Thoracic aorta (tissue), 2 donors: ENCODE results near the gene UGT1A8. TPM values are rescaled to one million over a fixed set of nuclear protein-coding genes. Genes with fewer than 3 reads are reported as not detected.

Source experiments
- ATAC-seq: fragments of 150-250 bp; one replicate; pipeline ENCODE4 v1.8.0; 2017; ENCODE audit warnings: low read depth; ENCODE audit not compliant: insufficient number of reproducible peaks, low FRiP score
- DNase-seq: peaks from one replicate; pipeline ENCODE4 v3.0.0-alpha.2; 2020; ENCODE audit warnings: low spot score
- H3K27ac ChIP-seq, 2 donors: fragments of 200-600 bp; sonication (generic); 1 replicate in 1 of 2; 2 replicates in 1 of 2; pipeline ENCODE4 v1.5.1; 2016; ENCODE audit warnings: mild to moderate bottlenecking in 2 of 2, moderate library complexity in 2 of 2
- H3K27me3 ChIP-seq: fragments of 200-600 bp; sonication (generic); replicated peaks from 2 replicates; pipeline ENCODE4 v1.6.0; 2016; ENCODE audit warnings: mild to moderate bottlenecking; ENCODE audit not compliant: insufficient read depth
- H3K36me3 ChIP-seq: fragments of 200-600 bp; sonication (generic); one replicate; pipeline ENCODE4 v1.5.1; 2016
- H3K4me1 ChIP-seq, 2 donors: fragments of 200-600 bp; sonication (generic); 1 replicate in 1 of 2; 2 replicates in 1 of 2; pipeline versions ENCODE4 v1.5.1 to v1.6.0; 2016; ENCODE audit warnings: low read depth in 2 of 2, mild to moderate bottlenecking in 1 of 2; ENCODE audit not compliant: control insufficient read depth in 1 of 2
- H3K4me3 ChIP-seq: fragments of 200-600 bp; sonication (generic); 2 replicates; pipeline ENCODE4 v1.5.1; 2016; ENCODE audit warnings: mild to moderate bottlenecking
- H3K9me3 ChIP-seq: fragments of 200-600 bp; sonication (generic); 2 replicates; pipeline ENCODE4 v1.5.1; 2016
- total RNA-seq, 2 donors: library from RNA; depleted of rRNA; stranded (reverse); fragments of >200 nt; gene quantifications; one replicate each; pipeline versions ENCODE4 v1.1.0 to v1.2.3, GENCODE V29; 2016
- TF ChIP-seq, protein P1 (sequence below): fragments of 200-600 bp; sonication (generic); IDR thresholded peaks from one replicate; pipeline ENCODE4 v1.5.1; 2019; ENCODE audit warnings: antibody characterized with exemption

The UGT1A8 gene
- total RNA-seq, 2 donors from 2014 or later: not detected

DNA sequence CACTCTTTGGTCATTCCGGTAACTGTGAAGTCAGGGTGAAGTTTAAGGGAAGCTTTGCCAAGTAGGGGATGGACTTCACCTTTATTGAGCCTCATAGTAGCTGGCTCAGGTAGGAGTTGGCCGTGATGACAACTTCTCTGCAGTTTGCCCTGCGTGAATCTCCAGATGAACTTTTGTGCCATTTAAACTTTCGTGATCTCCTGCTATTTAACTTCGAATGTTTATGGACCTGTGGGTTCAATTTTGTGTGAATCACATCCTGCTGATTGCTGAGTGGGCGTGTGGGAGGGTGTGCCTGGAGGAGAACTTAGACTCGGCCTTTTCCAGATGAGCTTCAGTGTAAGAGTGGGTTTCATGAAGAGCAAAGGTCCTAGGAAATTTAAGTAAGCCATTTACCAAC lies 146.8 kb downstream of the UGT1A8 start:
- Histone ChIP-seq H3K27ac (no peak overlapping the region), H3K9me3 (no peaks in the 10 kb centered on the region), H3K27me3 (no peaks in the 10 kb centered on the region), H3K4me3 (no peak overlapping the region), H3K4me1 (no peaks in the 10 kb centered on the region), H3K36me3 (no peaks in the 10 kb centered on the region)
- TF ChIP-seq, protein P1, sequence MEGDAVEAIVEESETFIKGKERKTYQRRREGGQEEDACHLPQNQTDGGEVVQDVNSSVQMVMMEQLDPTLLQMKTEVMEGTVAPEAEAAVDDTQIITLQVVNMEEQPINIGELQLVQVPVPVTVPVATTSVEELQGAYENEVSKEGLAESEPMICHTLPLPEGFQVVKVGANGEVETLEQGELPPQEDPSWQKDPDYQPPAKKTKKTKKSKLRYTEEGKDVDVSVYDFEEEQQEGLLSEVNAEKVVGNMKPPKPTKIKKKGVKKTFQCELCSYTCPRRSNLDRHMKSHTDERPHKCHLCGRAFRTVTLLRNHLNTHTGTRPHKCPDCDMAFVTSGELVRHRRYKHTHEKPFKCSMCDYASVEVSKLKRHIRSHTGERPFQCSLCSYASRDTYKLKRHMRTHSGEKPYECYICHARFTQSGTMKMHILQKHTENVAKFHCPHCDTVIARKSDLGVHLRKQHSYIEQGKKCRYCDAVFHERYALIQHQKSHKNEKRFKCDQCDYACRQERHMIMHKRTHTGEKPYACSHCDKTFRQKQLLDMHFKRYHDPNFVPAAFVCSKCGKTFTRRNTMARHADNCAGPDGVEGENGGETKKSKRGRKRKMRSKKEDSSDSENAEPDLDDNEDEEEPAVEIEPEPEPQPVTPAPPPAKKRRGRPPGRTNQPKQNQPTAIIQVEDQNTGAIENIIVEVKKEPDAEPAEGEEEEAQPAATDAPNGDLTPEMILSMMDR: no peak
- DNase-seq (no peak), ATAC-seq (no peak)

GRCh38 chr2:233764761-233765160 lies 147.3 kb downstream of the UGT1A8 start:
- DNase-seq (no peak), ATAC-seq (no peak)
- TF ChIP-seq, protein P1: no peak
- Histone ChIP-seq H3K27ac (no peak overlapping the region), H3K9me3 (no peaks in the 10 kb centered on the region), H3K4me3 (no peak overlapping the region), H3K27me3 (no peaks in the 10 kb centered on the region), H3K4me1 (no peaks in the 10 kb centered on the region), H3K36me3 (no peaks in the 10 kb centered on the region)

- H3K4me3 ChIP-seq: no peak overlapping the region
- no peaks in the 10 kb centered on the region for H3K36me3 ChIP-seq
- DNase-seq (no peak), ATAC-seq (no peak)
- TF ChIP-seq, protein P1: no peak
- no peaks in the 10 kb centered on the region for H3K9me3 ChIP-seq
- no peaks in the 10 kb centered on the region for H3K27me3 ChIP-seq
- no peak overlapping the region for H3K27ac ChIP-seq
- no peaks in the 10 kb centered on the region for H3K4me1 ChIP-seq
Measured at GRCh38 chr2:233766416-233766815, 149.0 kb downstream of the UGT1A8 start.

DNA sequence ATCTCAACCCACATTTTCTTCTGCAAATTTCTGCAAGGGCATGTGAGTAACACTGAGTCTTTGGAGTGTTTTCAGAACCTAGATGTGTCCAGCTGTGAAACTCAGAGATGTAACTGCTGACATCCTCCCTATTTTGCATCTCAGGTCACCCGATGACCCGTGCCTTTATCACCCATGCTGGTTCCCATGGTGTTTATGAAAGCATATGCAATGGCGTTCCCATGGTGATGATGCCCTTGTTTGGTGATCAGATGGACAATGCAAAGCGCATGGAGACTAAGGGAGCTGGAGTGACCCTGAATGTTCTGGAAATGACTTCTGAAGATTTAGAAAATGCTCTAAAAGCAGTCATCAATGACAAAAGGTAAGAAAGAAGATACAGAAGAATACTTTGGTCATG lies 150.6 kb downstream of the UGT1A8 start:
- no peak overlapping the region for H3K4me3 ChIP-seq
- ATAC-seq (no peak), DNase-seq (no peak)
- H3K36me3 ChIP-seq: no peaks in the 10 kb centered on the region
- H3K27me3 ChIP-seq: no peaks in the 10 kb centered on the region
- H3K27ac ChIP-seq: no peak overlapping the region
- H3K9me3 ChIP-seq: no peaks in the 10 kb centered on the region
- TF ChIP-seq, protein P1: no peak
- no peaks in the 10 kb centered on the region for H3K4me1 ChIP-seq

DNA sequence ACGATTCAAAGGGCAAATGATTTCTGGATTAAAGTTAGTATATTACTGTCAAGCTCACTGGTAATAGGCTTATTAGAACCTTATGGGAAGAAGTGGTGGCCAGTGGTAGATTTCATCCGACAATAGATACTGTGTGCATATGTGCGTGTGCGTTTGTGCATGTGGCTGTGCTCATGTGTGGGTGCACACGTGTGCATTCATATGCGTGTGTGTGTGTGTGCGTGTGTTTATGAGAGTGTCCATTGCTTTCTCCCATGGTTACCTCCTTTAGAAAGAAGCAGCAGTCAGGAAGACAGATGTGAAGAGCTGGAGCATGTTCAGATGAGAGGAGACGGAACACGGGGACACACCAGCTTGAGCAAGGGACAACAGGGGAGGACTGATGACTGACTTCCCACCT lies 151.8 kb downstream of the UGT1A8 start:
- H3K27ac ChIP-seq: no peak overlapping the region
- H3K36me3 ChIP-seq: no peaks in the 10 kb centered on the region
- H3K4me1 ChIP-seq: no peaks in the 10 kb centered on the region
- TF ChIP-seq, protein P1: no peak
- no peaks in the 10 kb centered on the region for H3K27me3 ChIP-seq
- no peaks in the 10 kb centered on the region for H3K9me3 ChIP-seq
- H3K4me3 ChIP-seq: no peak overlapping the region
- no peak for ATAC-seq
- DNase-seq: no peak
